ENCODE measurements around the gene RNF34.

DNA sequence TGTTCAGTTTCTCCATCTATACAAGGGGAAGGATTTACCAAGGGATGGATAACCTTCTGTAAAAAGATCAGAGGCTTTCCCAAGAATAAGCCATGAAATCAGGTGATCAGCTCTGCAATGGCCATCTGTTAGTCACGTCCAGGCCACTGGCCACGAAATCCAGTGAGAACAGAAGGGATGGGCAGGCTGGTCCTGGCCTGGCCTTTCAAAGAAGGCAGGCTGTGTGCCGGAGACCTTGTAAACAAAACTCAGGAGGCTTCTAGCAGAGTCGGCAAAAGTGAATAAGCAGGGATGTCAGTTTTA, 68.5 kb downstream of the RNF34 start:
- TF ChIP-seq, protein P1, sequence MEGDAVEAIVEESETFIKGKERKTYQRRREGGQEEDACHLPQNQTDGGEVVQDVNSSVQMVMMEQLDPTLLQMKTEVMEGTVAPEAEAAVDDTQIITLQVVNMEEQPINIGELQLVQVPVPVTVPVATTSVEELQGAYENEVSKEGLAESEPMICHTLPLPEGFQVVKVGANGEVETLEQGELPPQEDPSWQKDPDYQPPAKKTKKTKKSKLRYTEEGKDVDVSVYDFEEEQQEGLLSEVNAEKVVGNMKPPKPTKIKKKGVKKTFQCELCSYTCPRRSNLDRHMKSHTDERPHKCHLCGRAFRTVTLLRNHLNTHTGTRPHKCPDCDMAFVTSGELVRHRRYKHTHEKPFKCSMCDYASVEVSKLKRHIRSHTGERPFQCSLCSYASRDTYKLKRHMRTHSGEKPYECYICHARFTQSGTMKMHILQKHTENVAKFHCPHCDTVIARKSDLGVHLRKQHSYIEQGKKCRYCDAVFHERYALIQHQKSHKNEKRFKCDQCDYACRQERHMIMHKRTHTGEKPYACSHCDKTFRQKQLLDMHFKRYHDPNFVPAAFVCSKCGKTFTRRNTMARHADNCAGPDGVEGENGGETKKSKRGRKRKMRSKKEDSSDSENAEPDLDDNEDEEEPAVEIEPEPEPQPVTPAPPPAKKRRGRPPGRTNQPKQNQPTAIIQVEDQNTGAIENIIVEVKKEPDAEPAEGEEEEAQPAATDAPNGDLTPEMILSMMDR (IDR thresholded peaks at IDR 0.05 in 8 of 11, conservative IDR thresholded peaks at IDR 0.05 in 3 of 11): no peak
- no peak for TF ChIP-seq POLR2A (IDR thresholded peaks at IDR 0.05)

Data from spleen (tissue), 7 donors.